PC-3 (cell line): ENCODE measurements around the gene RNF215. TPM values are rescaled to one million over a fixed set of nuclear protein-coding genes. Genes with fewer than 3 reads are reported as not detected.

Source experiments
- ATAC-seq: fragments of 200-7000 bp; cut with Tn5 transposase; 2 replicates; pipeline ENCODE4 v1.9.1; 2020; ENCODE audit warnings: mild to moderate bottlenecking, moderate library complexity
- BruUV-seq: library from RNA; stranded (reverse); fragments of 400-500 nt; replicated peaks from 2 replicates; lab custom pipeline; 2021; lab: Mats Ljungman, UMichigan
- CTCF ChIA-PET: fragments of 300-600 bp; sonication (Branson Sonifier 250); formaldehyde crosslinking; loops from one replicate; lab custom pipeline; 2022; ENCODE audit warnings: antibody characterized with exemption; lab: Charles Lee
- POLR2A ChIA-PET: fragments of 300-600 bp; sonication (Branson Sonifier 250); formaldehyde crosslinking; loops from one replicate; lab custom pipeline; 2022; ENCODE audit warnings: antibody characterized with exemption; ENCODE audit not compliant: unreplicated experiment; lab: Charles Lee
- DNase-seq: peaks from one replicate; pipeline ENCODE4 v3.0.0-alpha.2; 2015
- H2AFZ ChIP-seq: fragments of 300-600 bp; sonication (generic); 2 replicates; pipeline ENCODE4 v1.6.0; 2016; ENCODE audit warnings: antibody characterized with exemption, low read length
- H3F3A ChIP-seq: fragments of 300-600 bp; sonication (generic); one replicate; pipeline ENCODE4 v1.6.0; 2017; ENCODE audit warnings: antibody characterized with exemption, low read length, control low read depth, mild to moderate bottlenecking; ENCODE audit not compliant: unreplicated experiment
- H3K27ac ChIP-seq: fragments of 300-600 bp; sonication (generic); 2 replicates; pipeline ENCODE4 v1.5.1; 2016; ENCODE audit warnings: mild to moderate bottlenecking, low read length
- H3K27me3 ChIP-seq: fragments of 300-600 bp; sonication (generic); 2 replicates; pipeline ENCODE4 v1.6.1; 2016; ENCODE audit warnings: low read length, mixed read lengths
- H3K36me3 ChIP-seq: fragments of 300-600 bp; sonication (generic); 2 replicates; pipeline ENCODE4 v1.6.1; 2016; ENCODE audit warnings: low read depth, mixed run types, low read length, mixed read lengths
- H3K4me1 ChIP-seq: fragments of 300-600 bp; sonication (generic); 2 replicates; pipeline ENCODE4 v1.5.1; 2016; ENCODE audit warnings: low read length; ENCODE audit not compliant: insufficient read depth
- H3K4me2 ChIP-seq: fragments of 300-600 bp; sonication (generic); 2 replicates; pipeline ENCODE4 v1.6.0; 2016; ENCODE audit warnings: low read length
- H3K4me3 ChIP-seq: fragments of 300-600 bp; sonication (generic); 2 replicates; pipeline ENCODE4 v1.5.1; 2016; ENCODE audit warnings: mild to moderate bottlenecking, low read length, mixed read lengths
- H3K79me2 ChIP-seq: fragments of 300-600 bp; sonication (generic); 2 replicates; pipeline ENCODE4 v1.6.1; 2017; ENCODE audit warnings: low read length, mixed read lengths
- H3K9ac ChIP-seq: fragments of 300-600 bp; sonication (generic); 2 replicates; pipeline ENCODE4 v1.6.0; 2016; ENCODE audit warnings: mild to moderate bottlenecking, low read length
- H3K9me2 ChIP-seq: fragments of 300-600 bp; sonication (generic); replicated peaks from 2 replicates; pipeline ENCODE4 v1.6.1; 2016; ENCODE audit warnings: mixed run types, low read length, mixed read lengths
- H3K9me3 ChIP-seq: fragments of 300-600 bp; sonication (generic); 2 replicates; pipeline ENCODE4 v1.6.1; 2016; ENCODE audit warnings: low read length, mixed read lengths
- H4K20me1 ChIP-seq: fragments of 300-600 bp; sonication (generic); 2 replicates; pipeline ENCODE4 v1.6.1; 2016; ENCODE audit warnings: low read length, mixed read lengths
- EZH2 ChIP-seq: fragments of 300-600 bp; sonication (generic); IDR thresholded peaks from one replicate; pipeline ENCODE4 v1.6.1; 2017; ENCODE audit warnings: antibody characterized with exemption, mild to moderate bottlenecking, low read length; ENCODE audit not compliant: unreplicated experiment
- EZH2phosphoT487 ChIP-seq: fragments of 300-600 bp; sonication (generic); IDR thresholded peaks from 2 replicates; pipeline ENCODE4 v1.6.1; 2018; ENCODE audit warnings: mild to moderate bottlenecking, antibody characterized with exemption, low read length, borderline replicate concordance
- intact Hi-C: fragments of 100-400 bp; cut with micrococcal nuclease; formaldehyde crosslinking; loops from 2 replicates; pipeline ENCODE4 v1.9.0; 2023
- total RNA-seq: library from RNA; depleted of rRNA; stranded (reverse); fragments of >200 nt; gene quantifications from 2 replicates; pipeline ENCODE4 v1.2.3, GENCODE V29; 2014
- TF ChIP-seq, protein P1 (sequence below): fragments of 300-600 bp; sonication (generic); conservative IDR thresholded peaks from 2 replicates; pipeline ENCODE4 v1.5.1; 2017; ENCODE audit warnings: antibody characterized with exemption, low read depth, mild to moderate bottlenecking, low read length

Gene RNF215
- total RNA-seq, 1 experiment from 2014 or later = 22.6 TPM

DNA sequence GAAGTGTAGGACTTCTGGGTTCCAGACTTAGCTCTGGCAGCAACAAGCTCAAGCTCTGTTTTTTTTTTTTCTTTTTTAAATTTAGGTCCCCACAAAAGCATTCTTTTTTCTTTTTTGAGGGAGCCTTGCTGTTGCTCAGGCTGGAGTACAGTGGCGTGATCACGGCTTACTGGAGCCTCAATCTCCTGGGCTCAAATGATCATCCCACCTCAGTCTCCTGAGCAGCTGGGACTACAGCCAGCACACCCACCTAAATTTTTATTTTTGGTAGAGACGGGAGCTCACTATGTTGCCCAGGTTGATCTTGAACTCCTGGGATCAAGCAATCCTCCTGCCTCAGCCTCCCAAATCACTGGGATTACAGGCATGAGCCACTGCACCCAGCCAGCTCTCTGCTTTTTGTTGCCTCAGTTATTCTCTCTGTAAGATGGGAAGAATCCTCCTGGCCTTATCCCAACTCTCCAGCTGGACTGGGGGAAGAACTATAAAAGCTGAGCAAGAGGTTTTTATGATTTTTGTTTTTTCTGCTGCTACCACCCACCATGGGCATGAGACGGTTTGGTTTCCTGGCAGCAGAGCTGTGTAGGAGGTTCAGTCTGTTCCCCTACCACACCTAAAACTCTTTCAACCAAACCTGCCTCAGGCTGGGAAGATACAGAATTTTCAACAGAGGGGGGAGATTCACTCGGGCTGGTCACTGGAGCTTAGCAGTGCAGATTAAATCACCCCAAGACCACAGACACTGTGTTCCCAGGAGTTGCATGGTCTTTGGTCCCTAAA, 26.7 kb upstream of the RNF215 start:
- Histone ChIP-seq H3K4me2 (no peak overlapping the region), H3K36me3 (peaks cover 40% of the 10 kb centered on the region), H3K9ac (no peak overlapping the region), H3K27ac (no peak overlapping the region), H3F3A (no peaks in the 10 kb centered on the region), H3K4me3 (no peak overlapping the region), H4K20me1 (no peaks in the 10 kb centered on the region), H3K9me3 (no peaks in the 10 kb centered on the region), H2AFZ (no peak overlapping the region), H3K9me2 (no peaks in the 10 kb centered on the region), H3K79me2 (no peaks in the 10 kb centered on the region), H3K27me3 (no peaks in the 10 kb centered on the region), H3K4me1 (peaks cover 8% of the 10 kb centered on the region)
- TF ChIP-seq EZH2 (no peak), EZH2phosphoT487 (no peak)
- TF ChIP-seq, protein P1, sequence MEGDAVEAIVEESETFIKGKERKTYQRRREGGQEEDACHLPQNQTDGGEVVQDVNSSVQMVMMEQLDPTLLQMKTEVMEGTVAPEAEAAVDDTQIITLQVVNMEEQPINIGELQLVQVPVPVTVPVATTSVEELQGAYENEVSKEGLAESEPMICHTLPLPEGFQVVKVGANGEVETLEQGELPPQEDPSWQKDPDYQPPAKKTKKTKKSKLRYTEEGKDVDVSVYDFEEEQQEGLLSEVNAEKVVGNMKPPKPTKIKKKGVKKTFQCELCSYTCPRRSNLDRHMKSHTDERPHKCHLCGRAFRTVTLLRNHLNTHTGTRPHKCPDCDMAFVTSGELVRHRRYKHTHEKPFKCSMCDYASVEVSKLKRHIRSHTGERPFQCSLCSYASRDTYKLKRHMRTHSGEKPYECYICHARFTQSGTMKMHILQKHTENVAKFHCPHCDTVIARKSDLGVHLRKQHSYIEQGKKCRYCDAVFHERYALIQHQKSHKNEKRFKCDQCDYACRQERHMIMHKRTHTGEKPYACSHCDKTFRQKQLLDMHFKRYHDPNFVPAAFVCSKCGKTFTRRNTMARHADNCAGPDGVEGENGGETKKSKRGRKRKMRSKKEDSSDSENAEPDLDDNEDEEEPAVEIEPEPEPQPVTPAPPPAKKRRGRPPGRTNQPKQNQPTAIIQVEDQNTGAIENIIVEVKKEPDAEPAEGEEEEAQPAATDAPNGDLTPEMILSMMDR = no peak
- ATAC-seq (no peak), DNase-seq (no peak)
- ChIA-PET CTCF (no interaction called here), POLR2A (no interaction called here)
- intact Hi-C loops = no loop called here
- no TSS peak for BruUV-seq

- Histone ChIP-seq H3K4me3 (no peak overlapping the region), H3K9me2 (no peaks in the 10 kb centered on the region), H3K9ac (no peak overlapping the region), H3K27me3 (no peaks in the 10 kb centered on the region), H3F3A (no peaks in the 10 kb centered on the region), H3K9me3 (no peaks in the 10 kb centered on the region), H3K36me3 (peaks cover 34% of the 10 kb centered on the region), H3K27ac (no peak overlapping the region), H2AFZ (no peak overlapping the region), H4K20me1 (no peaks in the 10 kb centered on the region), H3K79me2 (no peaks in the 10 kb centered on the region), H3K4me2 (no peak overlapping the region), H3K4me1 (peaks cover 15% of the 10 kb centered on the region)
- intact Hi-C loops = no loop called here
- no peak for ATAC-seq
- CTCF ChIA-PET = interaction anchor here (0.7 kb wide), 2 partner anchors 9 to 11 kb away, joined by 3 to 5 read pairs; no protein-coding TSS in a partner anchor
- TF ChIP-seq EZH2 (no peak), EZH2phosphoT487 (no peak)
- TF ChIP-seq, protein P1 = no peak
- POLR2A ChIA-PET = no interaction called here
- no TSS peak for BruUV-seq
- DNase-seq = no peak
These were observed 25.8 kb upstream of the RNF215 start for GRCh38 chr22:30413001-30413400.

- intact Hi-C loops = no loop called here
These were observed 24.6 kb upstream of the RNF215 start for GRCh38 chr22:30411780-30412179.

More at GRCh38 chr22:30411780-30412179, 24.6 kb upstream of the RNF215 start:
- DNase-seq (no peak), ATAC-seq (no peak)
- Histone ChIP-seq H3K27ac (no peak overlapping the region), H3K9me3 (no peaks in the 10 kb centered on the region), H3K36me3 (peaks cover 24% of the 10 kb centered on the region), H3K9me2 (no peaks in the 10 kb centered on the region), H4K20me1 (no peaks in the 10 kb centered on the region), H3F3A (no peaks in the 10 kb centered on the region), H3K9ac (no peak overlapping the region), H2AFZ (no peak overlapping the region), H3K4me2 (no peak overlapping the region), H3K27me3 (no peaks in the 10 kb centered on the region), H3K4me3 (no peak overlapping the region), H3K79me2 (no peaks in the 10 kb centered on the region), H3K4me1 (peaks cover 18% of the 10 kb centered on the region)
- CTCF ChIA-PET = no interaction called here
- POLR2A ChIA-PET = interaction anchor here (0.6 kb wide), 1 partner anchor 15 kb away, joined by 4 read pairs; the partner anchor contains the start of gene SEC14L2
- TF ChIP-seq EZH2phosphoT487 (no peak), EZH2 (no peak)
- TF ChIP-seq, protein P1 = no peak
- no TSS peak for BruUV-seq
